ENCODE measurements around the gene POLR1G.
"Not testable (repeated sequence)": the region's sequence is repeated elsewhere in the genome, so short reads cannot be mapped to it uniquely, and the experiment has no call there.

The POLR1G gene

GRCh38 chr19:45401815-45402214 lies 4.6 kb upstream of the POLR1G start:
- no peak for DNase-seq

- peak; percentile 17 to 37 for DNase-seq
These were observed 4.0 kb upstream of the POLR1G start for GRCh38 chr19:45402298-45403061.

- no peak for DNase-seq
These were observed 3.2 kb upstream of the POLR1G start for GRCh38 chr19:45403272-45403671.

- DNase-seq, result peak; percentile 61 to 62
These were observed 2.5 kb upstream of the POLR1G start for GRCh38 chr19:45403781-45404556.

GRCh38 chr19:45404557-45405434 lies 1.6 kb upstream of the POLR1G start, which contains the start of gene PPP1R13L:
Gene PPP1R13L (minus strand): TSS chr19:45405069. CDS start chr19:45398318, 6,751 bp downstream.
- peak; percentile 52 to 61 for DNase-seq

GRCh38 chr19:45405435-45406225 lies 814 bp upstream of the POLR1G start:
- DNase-seq, result peak; percentile 84 to 85

- DNase-seq, result no peak
These were observed 589 bp downstream of the POLR1G start for GRCh38 chr19:45407091-45407375.

GRCh38 chr19:45407585-45407984 lies 1.1 kb downstream of the POLR1G start:
- not testable (repeated sequence) for DNase-seq

- DNase-seq, result no peak
These were observed 1.7 kb downstream of the POLR1G start for GRCh38 chr19:45408121-45408520.

- DNase-seq, result no peak
These were observed 2.5 kb downstream of the POLR1G start for GRCh38 chr19:45408830-45409556.

- DNase-seq, result no peak
These were observed 3.1 kb downstream of the POLR1G start for GRCh38 chr19:45409557-45409920.

GRCh38 chr19:45410330-45410729 lies 3.9 kb downstream of the POLR1G start:
- not testable (repeated sequence) for DNase-seq

GRCh38 chr19:45413497-45413896 lies 7.1 kb downstream of the POLR1G start:
- DNase-seq, result no peak

- no peak for DNase-seq
These were observed 8.0 kb downstream of the POLR1G start for GRCh38 chr19:45414468-45414867.

GRCh38 chr19:45417151-45417550 lies 10.7 kb downstream of the POLR1G start:
- no peak for DNase-seq

GRCh38 chr19:45418802-45419201 lies 12.4 kb downstream of the POLR1G start:
- no peak for DNase-seq

GRCh38 chr19:45419396-45419795 lies 13.0 kb downstream of the POLR1G start:
- DNase-seq, result peak in 1 of 2 donors; percentile 69

GRCh38 chr19:45419895-45420294 lies 13.5 kb downstream of the POLR1G start:
- DNase-seq, result no peak

- no peak for DNase-seq
These were observed 13.9 kb downstream of the POLR1G start for GRCh38 chr19:45420356-45420755.

GRCh38 chr19:45420871-45421270 lies 14.4 kb downstream of the POLR1G start:
- no peak for DNase-seq

- no peak for DNase-seq
These were observed 15.6 kb downstream of the POLR1G start for GRCh38 chr19:45421947-45422498.
